GM12873 (cell line): ENCODE measurements around the gene LDB3.

ENCODE experiments used
- CTCF ChIP-seq: IDR thresholded peaks from 2 replicates; pipeline ENCODE4 v1.5.1; 2012; ENCODE audit warnings: low read depth, mild to moderate bottlenecking, moderate library complexity, low read length, control low read depth; ENCODE audit not compliant: insufficient read depth; ENCODE audit errors: missing control alignments

Gene LDB3

GRCh38 chr10:86652361-86653202 is 15.7 kb upstream of the LDB3 start:
- no peak for TF ChIP-seq CTCF

GRCh38 chr10:86653379-86653778 is 14.9 kb upstream of the LDB3 start:
- no peak for TF ChIP-seq CTCF

- no peak for TF ChIP-seq CTCF
These were observed 14.3 kb upstream of the LDB3 start for GRCh38 chr10:86653987-86654386.

GRCh38 chr10:86654411-86655172 is 13.7 kb upstream of the LDB3 start, which contains the start of gene OPN4:
Gene OPN4, plus strand, starts transcription at chr10:86654547. Its CDS starts 237 bp downstream, at chr10:86654784.
- TF ChIP-seq CTCF = no peak

GRCh38 chr10:86655173-86655540 is 13.2 kb upstream of the LDB3 start:
- TF ChIP-seq CTCF = no peak

- no peak for TF ChIP-seq CTCF
These were observed 12.7 kb upstream of the LDB3 start for GRCh38 chr10:86655596-86655995.

GRCh38 chr10:86657011-86657395 is 11.3 kb upstream of the LDB3 start:
- TF ChIP-seq CTCF = no peak
